Adrenal gland (tissue), 12 donors: ENCODE data around the gene SLC34A1. TPM values are rescaled to one million over a fixed set of nuclear protein-coding genes. Genes with fewer than 3 reads are reported as not detected.

Experiments used
- DNase-seq, 7 donors: peaks; one replicate each; pipeline ENCODE4 v3.0.0-alpha.2; 2019 to 2020
- H3K27ac ChIP-seq, 5 donors: fragments of 200-600 bp; sonication (generic) in 4 of 5; 1 replicate in 3 of 5; 2 replicates in 2 of 5; pipeline versions ENCODE4 v1.5.1 to v1.8.0; 2016 to 2020; ENCODE audit warnings: mild to moderate bottlenecking in 1 of 5
- H3K27me3 ChIP-seq: fragments of 200-600 bp; 2 replicates; pipeline ENCODE4 v1.8.0; 2021
- H3K36me3 ChIP-seq, 2 donors: fragments of 200-600 bp; replicated peaks in 1 of 2; 1 replicate in 1 of 2; 2 replicates in 1 of 2; pipeline versions ENCODE4 v1.5.1 to v1.8.0; 2018 to 2022
- H3K4me1 ChIP-seq, 2 donors: fragments of 200-600 bp; replicated peaks in 1 of 2; 1 replicate in 1 of 2; 2 replicates in 1 of 2; pipeline versions ENCODE4 v1.5.1 to v1.8.0; 2018 to 2021
- H3K4me3 ChIP-seq, 4 donors: fragments of 200-600 bp; sonication (generic) in 3 of 4; one replicate each; pipeline ENCODE4 v1.5.1; 2016 to 2018
- H3K9me3 ChIP-seq, 3 donors: fragments of 200-600 bp; sonication (generic) in 1 of 3; replicated peaks in 1 of 3; 1 replicate in 2 of 3; 2 replicates in 1 of 3; pipeline versions ENCODE4 v1.5.1 to v1.8.0; 2016 to 2021
- CTCF ChIP-seq, 6 experiments: fragments of 450-650 bp in 4 of 6; fragments of 200-600 bp in 2 of 6; sonication (generic) in 1 of 6; IDR thresholded peaks; 1 replicate in 5 of 6; 2 replicates in 1 of 6; pipeline versions ENCODE4 v1.5.1 to v1.8.0; 2016 to 2021; ENCODE audit warnings: antibody characterized with exemption in 6 of 6, mild to moderate bottlenecking in 2 of 6, moderate library complexity in 1 of 6
- POLR2A ChIP-seq, 2 donors: fragments of 450-650 bp; IDR thresholded peaks; one replicate each; pipeline ENCODE4 v1.6.1; 2017; ENCODE audit warnings: antibody characterized with exemption in 2 of 2, mild to moderate bottlenecking in 2 of 2, moderate library complexity in 1 of 2
- WGBS, 4 donors: extraction: QIAGEN DNeasy Blood & Tissue Kit in 2 of 4; methylation state at CpG; one replicate each; pipeline versions ENCODE4 v1.1.5 to v1.1.7; 2013 to 2017; 5-methylcytosine and 5-hydroxymethylcytosine counted together
- intact Hi-C, 2 donors: fragments of 100-400 bp; cut with DNase I; formaldehyde crosslinking; loops; one replicate each; pipeline versions ENCODE4 v1.14.1 to v1.15.0; 2022 to 2023
- polyA plus RNA-seq, 3 donors: library from polyadenylated mRNA; stranded (reverse); fragments of 200-250 nt in 2 of 3; fragments of 350-450 nt in 1 of 3; fragmentation: Illumina TruSeq in 1 of 3; extraction: RNeasy Lipid Tissue Mini Kit (QIAGEN cat#74804) in 1 of 3; gene quantifications; one replicate each; pipeline ENCODE4 v1.2.3, GENCODE V29; 2013 to 2014
- total RNA-seq, 9 donors: library from RNA; depleted of rRNA in 4 of 9; stranded (reverse); fragments of >200 nt in 4 of 9; fragments of 120-200 nt in 1 of 9; fragmentation: NEBNext Ultra II Directional in 1 of 9; extraction: Animal tissue kit (Norgen Biotek cat#: 25700) in 1 of 9; gene quantifications; one replicate each; pipeline versions ENCODE4 v1.1.0 to v1.2.4, GENCODE V29; 2013 to 2023
- donor health status: healthy with polysubstance abuse.
- donor health status: Bipolar disorder and iron deficiency.
- donor health status: DM: yes; HTN: yes; CAD: no.
- donor health status: DM: no; HTN: no; CAD: no.
- donor health status: DM: no; HTN: no; CAD: no.
- donor health status: DM: yes; HTN: yes; CAD: no.

The SLC34A1 gene
- total and polyA plus RNA-seq, 12 donors: not detected

- H3K27me3 ChIP-seq: no peaks in the 10 kb centered on the region
- H3K4me3 ChIP-seq: peak within 1 kb of the TSS in 3 of 4 donors; percentile 65 to 87 (median 77)
- TF ChIP-seq POLR2A (IDR thresholded peaks at IDR 0.05) (peak; percentile 57 to 87), CTCF (IDR thresholded peaks at IDR 0.05) (no peak)
- H3K36me3 ChIP-seq: no peaks in the 10 kb centered on the region
- peak within 1 kb of the TSS; percentile 66 to 95 (median 92) for H3K27ac ChIP-seq
- DNase-seq: peak in 6 of 7 donors; percentile 50 to 68 (median 60)
- 0 to 1% (median 0%) methylated on average over 19 to 82 of the region's 82 CpGs for WGBS, 4 donors
- intact Hi-C loops: no loop called here
- H3K9me3 ChIP-seq: no peaks in the 10 kb centered on the region
- H3K4me1 ChIP-seq: peaks cover 12 to 32% of the 10 kb centered on the region in 2 donors
These were observed 42.5 kb downstream of the SLC34A1 start, which contains the start of gene GRK6 for GRCh38 chr5:177426566-177427210. Gene GRK6 (plus strand): TSS chr5:177426676. CDS start chr5:177426846, 170 bp downstream.

- intact Hi-C loops: no loop called here
- peaks cover 12 to 32% of the 10 kb centered on the region in 2 donors for H3K4me1 ChIP-seq
These were observed 43.1 kb downstream of the SLC34A1 start for GRCh38 chr5:177427211-177427822.

GRCh38 chr5:177427919-177428573 lies 43.8 kb downstream of the SLC34A1 start:
- intact Hi-C loops: no loop called here
- WGBS, 4 donors: 73 to 87% (median 79%) methylated on average over 5 to 11 of the region's 11 CpGs

More at GRCh38 chr5:177427211-177427822, 43.1 kb downstream of the SLC34A1 start:
- H3K27me3 ChIP-seq: no peaks in the 10 kb centered on the region
- peak in 1 of 7 donors; percentile 41 for DNase-seq
- H3K9me3 ChIP-seq: no peaks in the 10 kb centered on the region
- peak overlapping the region in 3 of 4 donors; percentile 65 to 87 (median 77) for H3K4me3 ChIP-seq
- no peak for TF ChIP-seq CTCF (IDR thresholded peaks at IDR 0.05)
- no peak for TF ChIP-seq POLR2A (IDR thresholded peaks at IDR 0.05)
- 15 to 19% (median 17%) methylated on average over 10 to 11 of the region's 11 CpGs for WGBS, 4 donors
- H3K27ac ChIP-seq: peak overlapping the region in 3 of 5 donors; percentile 82 to 95 (median 83)
- H3K36me3 ChIP-seq: peaks cover 0 to 4% of the 10 kb centered on the region in 2 donors

More at GRCh38 chr5:177427919-177428573, 43.8 kb downstream of the SLC34A1 start:
- TF ChIP-seq CTCF (IDR thresholded peaks at IDR 0.05) (no peak), POLR2A (IDR thresholded peaks at IDR 0.05) (no peak)
- no peak overlapping the region for H3K4me3 ChIP-seq
- DNase-seq: peak in 1 of 7 donors; percentile 18
- H3K9me3 ChIP-seq: no peaks in the 10 kb centered on the region
- peaks cover 12 to 32% of the 10 kb centered on the region in 2 donors for H3K4me1 ChIP-seq
- no peak overlapping the region for H3K27ac ChIP-seq
- H3K27me3 ChIP-seq: no peaks in the 10 kb centered on the region
- peaks cover 0 to 11% of the 10 kb centered on the region in 2 donors for H3K36me3 ChIP-seq
